Pancreas (tissue), 10 donors: ENCODE measurements around the gene SCN5A. TPM values are rescaled to one million over a fixed set of nuclear protein-coding genes. Genes with fewer than 3 reads are reported as not detected.

Source experiments
- ATAC-seq, 4 donors: fragments of 200-7000 bp; cut with Tn5 transposase; one replicate each; pipeline versions ENCODE4 v1.8.0 to v1.9.1; 2020; ENCODE audit warnings: mild to moderate bottlenecking in 4 of 4, moderate library complexity in 4 of 4
- DNase-seq, 6 donors: peaks; one replicate each; pipeline ENCODE4 v3.0.0-alpha.2; 2020
- FAIRE-seq: peaks from 2 replicates; lab custom pipeline; 2012; peaks lifted over from hg19 to GRCh38; lab: Jason Lieb, UNC
- H3K27ac ChIP-seq, 4 donors: fragments of 200-600 bp; sonication (generic); 1 replicate in 3 of 4; 2 replicates in 1 of 4; pipeline versions ENCODE4 v1.5.0 to v1.8.0; 2020
- H3K27me3 ChIP-seq, 4 donors: fragments of 200-600 bp; one replicate each; pipeline ENCODE4 v1.8.0; 2021
- H3K36me3 ChIP-seq, 3 donors: fragments of 200-600 bp; sonication (generic) in 1 of 3; one replicate each; pipeline versions ENCODE4 v1.5.0 to v1.8.0; 2020 to 2021
- H3K4me1 ChIP-seq, 3 donors: fragments of 200-600 bp; one replicate each; pipeline ENCODE4 v1.8.0; 2021
- H3K4me3 ChIP-seq, 4 donors: fragments of 200-600 bp; sonication (generic) in 2 of 4; one replicate each; pipeline versions ENCODE4 v1.5.0 to v1.8.0; 2020 to 2021
- H3K9me3 ChIP-seq, 4 donors: fragments of 200-600 bp; one replicate each; pipeline ENCODE4 v1.8.0; 2021
- CTCF ChIP-seq, 4 donors: fragments of 200-600 bp; sonication (generic) in 3 of 4; IDR thresholded peaks; one replicate each; pipeline versions ENCODE4 v1.5.0 to v1.8.0; 2021; ENCODE audit warnings: antibody characterized with exemption in 4 of 4
- WGBS, 2 donors: extraction: QIAGEN DNeasy Blood & Tissue Kit; methylation state at CpG; one replicate each; pipeline ENCODE4 v1.1.7; 2013; 5-methylcytosine and 5-hydroxymethylcytosine counted together
- intact Hi-C, 3 donors: fragments of 100-400 bp; cut with DNase I; formaldehyde crosslinking; loops; one replicate each; pipeline versions ENCODE4 v1.11.1 to v1.14.2; 2022
- polyA plus RNA-seq, 2 donors: library from polyadenylated mRNA; stranded (reverse); fragments of 200-250 nt; gene quantifications; one replicate each; pipeline ENCODE4 v1.2.3, GENCODE V29; 2013
- total RNA-seq, 6 donors: library from RNA; stranded (reverse); fragmentation: NEBNext Ultra II Directional in 4 of 6; extraction: Animal tissue kit (Norgen Biotek cat#: 25700) in 4 of 6; gene quantifications; one replicate each; pipeline versions ENCODE4 v1.2.1 to v1.2.4, GENCODE V29; 2021 to 2023
- donor health status: healthy with polysubstance abuse.
- donor health status: DM: no; HTN: no; CAD: no; lungs with moderate emphysema.
- donor health status: DM: no; HTN: no; CAD: no.
- donor health status: control.
- donor health status: control.
- donor health status: Bipolar disorder and iron deficiency.
- donor health status: DM: yes; HTN: yes; CAD: no.
- donor health status: DM: no; HTN: no; CAD: no.
- donor health status: DM: no; HTN: no; CAD: no.
- donor health status: DM: yes; HTN: yes; CAD: no.

Gene SCN5A
- total and polyA plus RNA-seq, 8 donors = 0.07 to 0.39 (median 0.26) TPM; not detected in 1

GRCh38 chr3:38617586-38617985, 31.9 kb downstream of the SCN5A start:
- no peak for FAIRE-seq
- WGBS, 2 donors = 52 to 59% methylated on average over 5 of the region's 5 CpGs

GRCh38 chr3:38617137-38617536, 32.4 kb downstream of the SCN5A start:
- Histone ChIP-seq H3K4me1 (no peaks in the 10 kb centered on the region), H3K27me3 (no peaks in the 10 kb centered on the region), H3K4me3 (no peak overlapping the region), H3K36me3 (no peaks in the 10 kb centered on the region), H3K27ac (no peak overlapping the region), H3K9me3 (no peaks in the 10 kb centered on the region)
- TF ChIP-seq CTCF (IDR thresholded peaks at IDR 0.05) = no peak
- peak in 1 of 6 donors; percentile 24 for DNase-seq
- FAIRE-seq = no peak
- WGBS, 2 donors = 53 to 65% methylated on average over 5 of the region's 5 CpGs
- no peak for ATAC-seq
- intact Hi-C loops = no loop called here

More at GRCh38 chr3:38617586-38617985, 31.9 kb downstream of the SCN5A start:
- ATAC-seq = no peak
- no peak overlapping the region for H3K27ac ChIP-seq
- no peaks in the 10 kb centered on the region for H3K36me3 ChIP-seq
- no peaks in the 10 kb centered on the region for H3K27me3 ChIP-seq
- TF ChIP-seq CTCF (IDR thresholded peaks at IDR 0.05) = no peak
- no peaks in the 10 kb centered on the region for H3K9me3 ChIP-seq
- intact Hi-C loops = no loop called here
- H3K4me1 ChIP-seq = no peaks in the 10 kb centered on the region
- H3K4me3 ChIP-seq = no peak overlapping the region
- DNase-seq = peak in 1 of 6 donors; percentile 24

GRCh38 chr3:38616658-38617057, 32.8 kb downstream of the SCN5A start:
- no peaks in the 10 kb centered on the region for H3K36me3 ChIP-seq
- no peak for DNase-seq
- TF ChIP-seq CTCF (IDR thresholded peaks at IDR 0.05) = no peak
- H3K4me1 ChIP-seq = no peaks in the 10 kb centered on the region
- H3K9me3 ChIP-seq = no peaks in the 10 kb centered on the region
- intact Hi-C loops = no loop called here
- FAIRE-seq = no peak
- no peak overlapping the region for H3K27ac ChIP-seq
- WGBS, 2 donors = 48 to 50% methylated on average over 2 of the region's 2 CpGs
- ATAC-seq = no peak
- no peaks in the 10 kb centered on the region for H3K27me3 ChIP-seq
- H3K4me3 ChIP-seq = no peak overlapping the region

GRCh38 chr3:38616111-38616510, 33.4 kb downstream of the SCN5A start:
- Histone ChIP-seq H3K27ac (no peak overlapping the region), H3K4me3 (no peak overlapping the region), H3K4me1 (no peaks in the 10 kb centered on the region), H3K27me3 (no peaks in the 10 kb centered on the region), H3K9me3 (no peaks in the 10 kb centered on the region), H3K36me3 (no peaks in the 10 kb centered on the region)
- no peak for ATAC-seq
- intact Hi-C loops = no loop called here
- FAIRE-seq = no peak
- 29 to 41% methylated on average over 1 of the region's 1 CpG for WGBS, 2 donors
- TF ChIP-seq CTCF (IDR thresholded peaks at IDR 0.05) = no peak
- DNase-seq = peak in 1 of 6 donors; percentile 21

GRCh38 chr3:38614651-38615352, 34.7 kb downstream of the SCN5A start:
- H3K9me3 ChIP-seq = no peaks in the 10 kb centered on the region
- H3K27ac ChIP-seq = no peak overlapping the region
- H3K36me3 ChIP-seq = no peaks in the 10 kb centered on the region
- no peaks in the 10 kb centered on the region for H3K27me3 ChIP-seq
- H3K4me3 ChIP-seq = no peak overlapping the region
- TF ChIP-seq CTCF (IDR thresholded peaks at IDR 0.05) = no peak
- no peak for FAIRE-seq
- WGBS, 2 donors = 64 to 75% methylated on average over 9 of the region's 9 CpGs
- no peak for ATAC-seq
- intact Hi-C loops = no loop called here
- no peak for DNase-seq
- H3K4me1 ChIP-seq = no peaks in the 10 kb centered on the region
